ENCODE data around the gene SUCLG2. TPM values are rescaled to one million over a fixed set of nuclear protein-coding genes. Genes with fewer than 3 reads are reported as not detected.

Gene SUCLG2
- total RNA-seq, 2 experiments from 2014 or later: 53.3 to 57.8 TPM

DNA sequence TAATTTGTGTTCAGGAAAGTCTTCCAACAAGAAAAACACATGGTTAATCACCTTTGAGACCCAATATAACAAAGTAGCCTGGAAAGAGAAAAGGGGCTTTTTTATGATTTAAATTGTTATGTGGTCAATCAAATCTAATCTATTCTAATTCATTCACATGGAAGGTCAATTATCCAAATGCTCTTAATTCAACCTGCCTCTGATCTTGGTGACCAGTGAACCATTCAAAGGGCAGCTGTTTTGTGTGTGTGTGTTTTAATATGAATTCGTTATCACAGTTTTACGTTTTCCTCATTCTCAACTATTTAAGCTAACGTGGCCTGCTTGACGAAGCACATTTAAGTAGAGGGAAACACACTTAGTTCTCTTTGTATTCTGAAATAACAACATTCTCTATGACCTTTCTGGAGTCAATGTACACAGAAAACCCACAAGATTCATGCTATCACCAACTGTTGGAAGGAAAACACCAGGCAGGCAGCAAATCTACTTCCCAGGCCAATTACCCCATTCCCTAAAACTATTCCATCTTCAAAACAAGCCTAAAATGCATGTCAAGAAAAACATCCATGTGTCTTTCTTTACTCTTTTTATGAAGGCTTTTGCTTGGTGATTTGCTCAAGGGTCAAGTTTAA, 195.4 kb downstream of the SUCLG2 start:
- CTCF ChIA-PET: no interaction called here
- Mint-ChIP-seq H3K4me3 (no peak overlapping the region), H3K9me3 (no peaks in the 10 kb centered on the region), H3K4me1 (ENCODE audit: low read depth) (peaks cover 11% of the 10 kb centered on the region), H3K27ac (no peak overlapping the region), H3K36me3 (peaks cover 13% of the 10 kb centered on the region), H3K27me3 (no peaks in the 10 kb centered on the region)
- POLR2A ChIA-PET: no interaction called here
- intact Hi-C loops (cut with micrococcal nuclease): no loop called here
- no peak for DNase-seq

DNA sequence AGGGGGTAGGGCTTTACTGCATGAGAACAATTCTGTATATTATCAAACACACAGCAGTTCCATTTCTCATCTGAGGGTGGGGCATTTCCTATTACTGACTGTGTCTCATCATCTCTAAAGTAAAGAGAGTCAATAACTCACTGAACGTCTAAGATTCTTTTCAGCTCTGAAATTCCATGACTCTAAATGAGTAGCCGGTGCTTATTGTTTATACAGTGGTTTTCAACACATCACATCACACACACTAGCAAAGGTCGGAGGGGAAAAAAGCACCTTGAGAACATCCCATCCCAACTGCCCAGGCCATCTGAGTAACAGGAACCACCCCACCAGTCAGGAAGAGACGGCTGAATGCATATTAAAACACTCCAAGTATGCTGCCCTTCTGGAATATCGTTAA, 196.0 kb downstream of the SUCLG2 start:
- ChIA-PET CTCF (no interaction called here), POLR2A (no interaction called here)
- Mint-ChIP-seq H3K36me3 (peaks cover 14% of the 10 kb centered on the region), H3K27me3 (no peaks in the 10 kb centered on the region), H3K9me3 (no peaks in the 10 kb centered on the region), H3K4me3 (no peak overlapping the region), H3K27ac (no peak overlapping the region), H3K4me1 (ENCODE audit: low read depth) (peaks cover 11% of the 10 kb centered on the region)
- no peak for DNase-seq
- intact Hi-C loops (cut with micrococcal nuclease): no loop called here

DNA sequence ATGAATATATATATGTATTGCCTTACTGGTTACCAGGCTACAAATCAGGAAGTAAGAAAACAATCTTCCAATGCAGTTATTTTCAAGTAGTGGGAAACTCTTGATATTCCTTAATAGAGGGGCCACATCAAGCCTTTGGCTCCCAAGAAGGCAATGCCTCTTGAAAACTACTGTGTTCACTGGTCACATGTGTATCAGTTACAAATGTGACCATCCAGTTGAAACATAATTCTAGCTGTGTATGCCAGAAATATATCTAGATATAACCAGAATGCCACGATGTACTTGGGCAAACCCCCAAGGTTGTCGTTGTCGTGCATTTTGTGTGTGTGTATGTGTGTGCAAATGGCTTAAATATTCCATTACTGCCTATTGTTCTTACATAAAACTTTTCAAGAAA, 200.8 kb downstream of the SUCLG2 start:
- ChIA-PET CTCF (no interaction called here), POLR2A (no interaction called here)
- Mint-ChIP-seq H3K9me3 (no peaks in the 10 kb centered on the region), H3K27me3 (no peaks in the 10 kb centered on the region), H3K36me3 (peaks cover 14% of the 10 kb centered on the region), H3K4me3 (no peak overlapping the region), H3K27ac (no peak overlapping the region), H3K4me1 (ENCODE audit: low read depth) (peaks cover 1% of the 10 kb centered on the region)
- no peak for DNase-seq
- intact Hi-C loops (cut with micrococcal nuclease): no loop called here

DNA sequence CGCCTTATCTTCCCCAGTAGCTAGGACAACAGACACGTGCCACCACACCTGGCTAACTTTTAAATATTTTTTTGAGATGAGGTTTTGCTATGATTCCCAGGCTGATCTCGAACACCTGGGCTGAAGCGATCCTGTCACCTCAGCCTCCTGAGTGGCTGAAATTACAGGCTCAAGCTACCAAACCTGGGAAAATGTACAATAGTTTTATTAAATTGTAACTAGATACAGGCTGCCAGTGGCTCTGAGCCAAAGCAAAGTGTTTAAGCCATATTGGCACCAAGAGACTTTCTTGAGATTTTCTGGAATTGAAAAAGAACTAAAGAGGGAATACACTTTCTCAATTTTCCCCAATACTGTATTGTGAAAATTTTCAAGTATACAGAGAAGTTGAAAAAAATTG, 204.3 kb downstream of the SUCLG2 start:
- Mint-ChIP-seq H3K27me3 (no peaks in the 10 kb centered on the region), H3K36me3 (peaks cover 7% of the 10 kb centered on the region), H3K4me3 (no peak overlapping the region), H3K9me3 (no peaks in the 10 kb centered on the region), H3K27ac (no peak overlapping the region), H3K4me1 (ENCODE audit: low read depth) (no peaks in the 10 kb centered on the region)
- intact Hi-C loops (cut with micrococcal nuclease): no loop called here
- DNase-seq: no peak
- CTCF ChIA-PET: no interaction called here
- POLR2A ChIA-PET: no interaction called here

DNA sequence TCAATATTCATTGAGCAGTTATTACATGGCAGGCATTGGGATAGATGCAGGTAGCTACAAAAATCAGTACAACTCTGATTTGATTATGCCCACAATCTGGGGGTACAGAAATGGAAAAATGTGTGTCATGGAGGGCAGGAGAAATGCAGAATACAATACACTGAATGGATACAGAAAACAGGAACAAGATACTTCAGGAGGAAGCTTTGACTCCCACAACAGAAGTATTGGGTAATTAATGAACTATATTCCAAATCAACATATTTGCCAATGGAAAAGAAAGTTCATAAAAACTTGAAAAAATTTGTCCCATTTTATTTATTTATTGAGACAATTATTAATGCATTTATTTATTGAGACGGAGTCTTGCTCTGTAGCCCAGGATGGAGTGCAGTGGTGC, 207.0 kb downstream of the SUCLG2 start:
- peaks cover 3% of the 10 kb centered on the region for H3K9me3 Mint-ChIP-seq
- H3K36me3 Mint-ChIP-seq: peaks cover 6% of the 10 kb centered on the region
- no peak for DNase-seq
- no peak overlapping the region for H3K27ac Mint-ChIP-seq
- POLR2A ChIA-PET: no interaction called here
- CTCF ChIA-PET: no interaction called here
- no peaks in the 10 kb centered on the region for H3K4me1 Mint-ChIP-seq (ENCODE audit: low read depth)
- no peak overlapping the region for H3K4me3 Mint-ChIP-seq
- intact Hi-C loops (cut with micrococcal nuclease): no loop called here
- H3K27me3 Mint-ChIP-seq: no peaks in the 10 kb centered on the region

DNA sequence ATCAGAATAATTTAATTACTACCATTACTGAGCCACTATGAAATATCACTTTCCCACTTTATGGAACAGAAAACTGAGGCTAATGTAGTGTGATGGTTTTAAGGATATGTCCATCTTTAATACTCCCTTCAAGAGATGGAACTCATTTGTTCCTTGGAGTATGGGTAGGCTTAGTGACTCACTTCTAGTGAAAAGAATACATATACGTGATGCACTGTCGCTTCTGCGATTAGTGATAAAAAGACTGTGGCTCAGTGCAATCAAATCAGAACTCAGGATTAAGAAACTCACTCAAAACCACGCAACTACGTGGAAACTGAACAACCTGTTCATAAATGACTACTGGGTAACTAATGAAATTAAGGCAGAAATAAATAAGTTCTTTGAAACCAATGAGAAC, 216.6 kb downstream of the SUCLG2 start:
- Mint-ChIP-seq H3K27me3 (no peaks in the 10 kb centered on the region), H3K27ac (no peak overlapping the region), H3K9me3 (peaks cover 26% of the 10 kb centered on the region), H3K4me3 (no peak overlapping the region), H3K4me1 (ENCODE audit: low read depth) (peaks cover 12% of the 10 kb centered on the region), H3K36me3 (peaks cover 47% of the 10 kb centered on the region)
- ChIA-PET POLR2A (no interaction called here), CTCF (no interaction called here)
- no peak for DNase-seq
- intact Hi-C loops (cut with micrococcal nuclease): no loop called here

DNA sequence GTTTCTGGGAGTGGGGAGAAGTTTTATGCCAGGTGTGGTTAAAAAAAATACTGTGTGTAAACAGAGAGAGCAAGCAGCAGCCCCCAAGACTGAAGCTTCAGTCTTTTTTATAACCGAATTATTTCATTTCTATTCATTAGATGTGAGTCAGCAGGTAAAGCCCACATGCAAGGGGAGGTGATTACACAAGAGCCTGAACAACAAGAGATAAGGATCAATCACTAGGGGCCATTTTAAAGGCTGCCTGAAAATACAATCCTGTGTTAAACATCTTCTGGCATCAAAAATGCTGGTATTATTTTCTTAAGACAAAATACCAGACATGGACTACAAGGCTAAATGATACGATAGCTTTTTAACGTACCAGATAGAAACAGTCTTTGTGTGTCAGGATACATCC, 217.3 kb downstream of the SUCLG2 start:
- peaks cover 28% of the 10 kb centered on the region for H3K9me3 Mint-ChIP-seq
- POLR2A ChIA-PET: no interaction called here
- no peak for DNase-seq
- H3K27me3 Mint-ChIP-seq: no peaks in the 10 kb centered on the region
- CTCF ChIA-PET: no interaction called here
- peaks cover 12% of the 10 kb centered on the region for H3K4me1 Mint-ChIP-seq (ENCODE audit: low read depth)
- H3K36me3 Mint-ChIP-seq: peaks cover 50% of the 10 kb centered on the region
- intact Hi-C loops (cut with micrococcal nuclease): no loop called here
- no peak overlapping the region for H3K27ac Mint-ChIP-seq
- H3K4me3 Mint-ChIP-seq: no peak overlapping the region

DNA sequence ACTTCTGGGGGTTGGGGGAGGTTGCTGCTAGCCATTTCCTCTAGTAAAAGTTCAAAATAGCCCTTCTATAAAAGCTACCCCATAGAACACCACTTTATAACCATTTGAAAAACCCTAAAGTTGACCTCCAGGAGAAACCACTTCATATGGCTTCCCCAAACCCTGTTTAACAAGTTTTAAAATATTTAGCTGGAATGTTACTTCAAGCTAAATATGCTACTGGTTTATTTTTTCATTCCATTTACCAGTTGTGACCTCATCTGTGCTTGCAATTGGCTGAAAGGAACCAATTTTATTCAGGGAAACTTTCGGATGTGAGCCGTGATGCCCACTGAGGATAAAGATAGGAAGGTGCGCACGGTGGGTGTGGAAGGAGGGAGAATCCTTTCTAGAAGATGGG, 221.3 kb downstream of the SUCLG2 start:
- no peak for DNase-seq
- peaks cover 5% of the 10 kb centered on the region for H3K4me1 Mint-ChIP-seq (ENCODE audit: low read depth)
- no peaks in the 10 kb centered on the region for H3K27me3 Mint-ChIP-seq
- peaks cover 39% of the 10 kb centered on the region for H3K36me3 Mint-ChIP-seq
- H3K9me3 Mint-ChIP-seq: peaks cover 13% of the 10 kb centered on the region
- intact Hi-C loops (cut with micrococcal nuclease): no loop called here
- H3K4me3 Mint-ChIP-seq: no peak overlapping the region
- H3K27ac Mint-ChIP-seq: no peak overlapping the region
- ChIA-PET CTCF (interaction anchor here (0.9 to 1.2 kb wide), 2 partner anchors 29 to 49 kb away, joined by 3 read pairs; no protein-coding TSS in a partner anchor), POLR2A (interaction anchor here (1.1 kb wide), 1 partner anchor 9 kb away, joined by 3 read pairs; no protein-coding TSS in a partner anchor)

DNA sequence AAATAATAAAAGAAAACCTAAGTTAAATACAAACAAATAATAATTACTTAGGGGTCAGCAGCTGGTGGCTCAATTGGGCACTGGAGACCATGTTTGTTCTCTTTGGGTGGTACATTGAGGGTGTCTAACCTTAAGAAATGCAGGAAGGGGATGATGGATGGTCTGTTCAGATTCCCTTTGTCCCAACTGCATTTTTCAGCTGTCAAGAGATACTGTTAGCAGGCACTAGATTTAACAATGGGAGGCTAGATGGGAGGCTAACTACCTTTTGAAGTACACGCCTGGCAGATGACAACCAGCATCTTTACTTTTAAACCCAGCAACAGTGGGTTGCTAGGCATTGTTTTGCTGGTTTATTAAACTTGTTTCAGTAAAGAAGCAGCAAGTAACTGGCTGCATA, 222.5 kb downstream of the SUCLG2 start:
- no peak for DNase-seq
- no peak overlapping the region for H3K27ac Mint-ChIP-seq
- no peaks in the 10 kb centered on the region for H3K4me1 Mint-ChIP-seq (ENCODE audit: low read depth)
- H3K27me3 Mint-ChIP-seq: no peaks in the 10 kb centered on the region
- peaks cover 11% of the 10 kb centered on the region for H3K9me3 Mint-ChIP-seq
- H3K4me3 Mint-ChIP-seq: no peak overlapping the region
- intact Hi-C loops (cut with micrococcal nuclease): no loop called here
- ChIA-PET POLR2A (no interaction called here), CTCF (no interaction called here)
- peaks cover 39% of the 10 kb centered on the region for H3K36me3 Mint-ChIP-seq

DNA sequence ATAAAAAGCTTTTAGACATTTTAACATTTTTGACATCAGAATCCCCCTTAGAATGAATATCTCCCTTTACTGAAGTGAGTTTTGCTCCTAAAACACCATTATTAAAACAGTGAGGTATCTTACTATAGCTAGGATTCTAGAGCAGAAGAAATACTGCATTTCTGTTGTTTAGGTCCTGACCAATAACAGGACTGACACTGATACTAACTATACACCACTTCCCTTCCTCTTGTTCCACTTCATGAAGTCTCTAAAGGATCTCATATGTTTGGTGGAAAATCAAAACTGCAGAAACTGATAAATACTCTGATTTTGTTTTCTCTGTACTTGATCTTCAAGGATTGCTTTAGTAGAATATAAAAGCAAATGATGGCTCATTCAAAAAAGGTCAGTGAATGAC, 230.7 kb downstream of the SUCLG2 start:
- Mint-ChIP-seq H3K27ac (no peak overlapping the region), H3K4me1 (ENCODE audit: low read depth) (no peaks in the 10 kb centered on the region), H3K4me3 (no peak overlapping the region), H3K9me3 (peaks cover 27% of the 10 kb centered on the region), H3K27me3 (no peaks in the 10 kb centered on the region), H3K36me3 (peaks cover 68% of the 10 kb centered on the region)
- DNase-seq: no peak
- CTCF ChIA-PET: no interaction called here
- intact Hi-C loops (cut with micrococcal nuclease): no loop called here
- POLR2A ChIA-PET: no interaction called here

DNA sequence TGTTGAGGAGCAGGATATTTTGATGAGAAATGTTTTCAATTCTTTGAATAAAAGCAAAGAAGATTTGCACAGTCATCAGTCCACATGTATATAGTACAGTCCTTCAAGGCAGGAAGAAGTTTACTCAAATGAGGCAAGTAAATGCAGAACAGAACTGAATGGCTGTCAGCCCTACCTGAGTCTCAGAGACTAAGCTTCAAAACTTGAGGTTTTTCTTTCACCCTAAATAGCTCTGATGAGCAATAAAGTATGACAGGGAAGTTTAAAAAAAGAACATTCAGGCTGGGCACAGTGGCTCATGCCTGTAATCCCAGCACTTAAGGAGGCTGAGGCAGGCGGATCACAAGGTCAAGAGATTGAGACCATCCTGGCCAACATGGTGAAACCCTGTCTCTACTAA, 232.5 kb downstream of the SUCLG2 start:
- no peaks in the 10 kb centered on the region for H3K27me3 Mint-ChIP-seq
- intact Hi-C loops (cut with micrococcal nuclease): no loop called here
- H3K4me1 Mint-ChIP-seq (ENCODE audit: low read depth): no peaks in the 10 kb centered on the region
- peaks cover 27% of the 10 kb centered on the region for H3K9me3 Mint-ChIP-seq
- POLR2A ChIA-PET: no interaction called here
- DNase-seq: no peak
- peaks cover 63% of the 10 kb centered on the region for H3K36me3 Mint-ChIP-seq
- no peak overlapping the region for H3K27ac Mint-ChIP-seq
- no peak overlapping the region for H3K4me3 Mint-ChIP-seq
- CTCF ChIA-PET: no interaction called here

DNA sequence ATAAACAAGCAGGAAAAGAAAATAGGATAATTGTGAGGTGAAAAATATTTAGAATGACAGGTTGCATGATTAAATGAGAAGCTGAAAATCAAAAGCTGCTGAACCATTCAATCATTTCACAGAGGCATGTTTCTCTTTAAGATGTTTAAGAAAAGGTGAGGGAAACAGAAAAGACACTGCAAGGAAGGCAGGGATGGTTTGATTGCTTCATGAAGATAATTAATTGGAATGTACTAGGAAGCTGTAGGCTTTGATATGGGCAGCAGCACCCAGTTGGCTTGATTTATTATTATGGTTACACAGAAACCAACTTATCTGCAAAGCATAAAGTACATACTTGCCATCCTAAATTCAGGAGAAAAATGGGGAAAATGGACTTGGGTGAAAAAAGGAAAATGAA, 234.6 kb downstream of the SUCLG2 start:
- ChIA-PET CTCF (no interaction called here), POLR2A (no interaction called here)
- Mint-ChIP-seq H3K36me3 (peaks cover 54% of the 10 kb centered on the region), H3K4me3 (no peak overlapping the region), H3K27ac (no peak overlapping the region), H3K9me3 (peaks cover 27% of the 10 kb centered on the region), H3K27me3 (no peaks in the 10 kb centered on the region), H3K4me1 (ENCODE audit: low read depth) (no peaks in the 10 kb centered on the region)
- intact Hi-C loops (cut with micrococcal nuclease): no loop called here
- no peak for DNase-seq

DNA sequence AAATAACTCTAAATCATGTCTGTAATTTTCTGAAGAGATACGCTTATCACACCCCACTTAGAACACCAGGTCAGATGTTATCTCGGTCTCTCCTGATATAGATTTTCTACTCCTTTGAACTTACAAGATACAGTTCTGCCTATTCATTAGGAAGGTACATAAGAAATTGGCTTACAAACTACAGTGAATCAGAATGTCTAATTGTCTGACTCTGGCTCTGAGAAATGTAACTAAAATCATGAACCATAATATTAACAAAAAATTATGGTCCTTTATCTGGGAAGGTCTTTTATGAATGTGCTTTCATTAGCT, 235.2 kb downstream of the SUCLG2 start:
- Mint-ChIP-seq H3K4me3 (no peak overlapping the region), H3K9me3 (peaks cover 27% of the 10 kb centered on the region), H3K27ac (no peak overlapping the region), H3K27me3 (no peaks in the 10 kb centered on the region), H3K4me1 (ENCODE audit: low read depth) (no peaks in the 10 kb centered on the region), H3K36me3 (peaks cover 48% of the 10 kb centered on the region)
- ChIA-PET POLR2A (no interaction called here), CTCF (no interaction called here)
- DNase-seq: no peak
- intact Hi-C loops (cut with micrococcal nuclease): no loop called here

Measured in activated CD4-positive, alpha-beta memory T cell treated with anti-CD3 and anti-CD28 coated beads for 36 hours (primary cell).